Dedifferentiated amniotic fluid mesenchymal stem cell (primary cell): ENCODE measurements around the gene GPD1L.
"Not testable (repeated sequence)": the region's sequence is repeated elsewhere in the genome, so short reads cannot be mapped to it uniquely, and the experiment has no call there.

Source experiments
- DNase-seq: peaks from one replicate; pipeline ENCODE4 v3.0.0-alpha.2; 2016; ENCODE audit errors: extremely low spot score

GPD1L gene

DNA sequence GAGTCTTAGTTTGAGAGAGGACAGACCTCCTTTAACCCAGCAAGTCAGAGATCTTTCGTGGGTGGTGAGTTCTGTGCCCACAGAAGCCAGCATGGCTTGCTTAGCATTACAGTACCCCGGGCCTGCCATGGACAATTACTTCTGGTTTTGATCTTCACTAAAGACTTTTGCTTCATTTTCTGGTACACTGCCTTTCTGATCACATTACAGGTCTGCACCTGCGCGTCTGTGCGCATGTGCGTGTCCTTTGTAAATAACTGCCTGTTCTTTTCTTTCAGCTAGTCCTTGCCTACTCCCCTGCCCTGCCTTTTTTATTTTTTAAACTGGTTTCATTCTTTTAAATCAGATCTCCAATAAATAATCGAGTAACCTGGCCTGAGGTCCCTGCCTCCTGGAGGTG lies 74.9 kb downstream of the GPD1L start:
- DNase-seq, result no peak

DNA sequence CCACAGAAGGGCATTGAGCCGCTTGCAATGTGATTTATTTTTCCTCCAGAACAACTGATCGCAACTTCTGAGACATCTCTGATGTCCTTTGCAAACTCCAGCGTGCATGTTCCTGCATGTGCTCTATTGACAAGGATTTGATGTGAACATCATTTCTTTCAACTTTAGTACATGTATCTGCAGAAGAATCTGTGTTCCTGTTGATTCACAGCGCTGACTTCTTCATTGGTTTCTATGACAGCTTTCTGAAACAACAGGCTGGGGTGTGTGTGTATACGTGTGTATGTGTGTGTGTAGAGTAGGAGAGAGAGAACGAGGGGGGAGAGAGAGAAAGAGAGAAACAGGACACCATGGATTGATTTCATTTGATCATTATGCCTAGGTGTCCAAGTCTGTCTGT lies 75.4 kb downstream of the GPD1L start:
- DNase-seq, result no peak

DNA sequence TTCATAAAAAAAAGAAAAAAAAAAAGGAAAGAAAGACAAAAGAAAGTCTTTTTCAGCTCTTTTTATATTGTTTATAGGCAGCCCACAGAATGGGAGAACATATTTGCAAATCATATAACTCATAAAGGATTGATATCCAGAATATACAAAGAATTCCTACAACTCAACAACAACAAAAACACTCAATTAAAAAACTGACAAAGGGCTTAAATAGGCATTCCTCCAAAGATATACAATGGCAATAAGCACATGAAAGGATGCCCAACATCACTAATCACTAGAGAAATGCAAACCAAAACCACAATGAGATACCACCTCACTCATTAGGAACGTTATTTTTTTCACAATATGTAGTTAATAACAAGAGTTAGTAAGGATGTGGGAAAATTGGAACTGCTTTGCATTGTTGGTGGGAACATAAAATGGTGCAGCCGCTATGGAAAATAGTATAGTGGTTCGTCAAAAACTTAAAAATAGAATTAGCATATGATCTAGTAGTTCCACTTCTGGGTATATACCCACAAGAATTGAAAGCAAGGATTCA lies 77.8 kb downstream of the GPD1L start:
- no peak for DNase-seq

DNA sequence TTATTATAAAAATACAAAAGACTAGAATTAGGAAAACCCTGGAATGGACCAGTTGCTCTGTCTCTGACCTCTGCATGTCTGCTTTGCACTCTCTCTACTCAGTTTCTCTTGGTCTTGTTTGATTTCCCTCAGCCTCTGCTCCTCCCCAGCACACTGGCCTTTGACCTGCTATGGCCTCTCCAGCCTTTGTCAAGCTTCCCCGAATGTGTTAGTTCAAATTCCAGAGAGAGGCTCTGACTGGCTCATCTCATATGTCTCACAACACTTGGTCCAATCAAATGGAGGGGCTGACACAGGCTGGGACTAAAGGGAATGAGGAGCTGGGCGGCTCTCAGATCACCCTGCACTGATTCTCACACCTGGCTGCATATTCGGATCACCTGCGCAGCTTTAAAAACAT lies 79.7 kb downstream of the GPD1L start:
- DNase-seq, result no peak

DNA sequence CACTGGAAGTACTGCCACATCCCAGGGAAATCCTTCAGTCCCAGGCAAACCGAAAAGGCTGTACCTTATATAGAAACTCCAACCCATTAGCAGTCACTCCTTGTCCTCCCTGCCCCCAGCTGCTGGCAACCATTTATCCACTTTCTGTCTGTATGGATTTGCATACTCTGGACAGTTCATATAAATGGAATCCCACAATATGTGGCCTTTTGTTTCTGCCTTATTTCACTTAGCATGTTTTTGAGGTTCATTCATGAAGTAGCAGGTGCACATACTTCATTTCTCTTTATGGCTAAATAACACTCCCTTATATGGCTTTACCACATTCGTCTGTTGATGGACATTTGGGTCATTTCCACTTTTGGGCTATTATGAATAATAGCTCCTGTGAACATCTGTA lies 80.5 kb downstream of the GPD1L start:
- no peak for DNase-seq

DNA sequence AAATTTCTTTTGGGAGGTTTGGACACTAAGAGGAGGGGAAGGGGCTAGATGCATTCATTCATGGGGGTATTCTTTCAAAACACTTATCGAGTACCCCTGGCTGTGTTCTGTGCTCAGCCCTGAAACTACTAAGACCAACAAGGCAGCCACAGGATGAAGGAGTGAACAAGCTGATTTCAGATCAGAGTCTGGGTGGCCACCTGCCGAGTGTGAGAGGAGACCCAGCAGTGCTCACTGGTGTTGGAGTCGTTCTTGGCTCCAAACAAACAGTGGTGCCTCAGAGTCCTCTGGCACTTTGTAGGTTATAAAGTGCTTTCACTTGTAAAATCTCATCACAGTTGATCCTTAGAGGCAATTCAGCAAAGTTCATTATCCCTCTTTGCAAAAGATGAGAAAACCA lies 83.3 kb downstream of the GPD1L start:
- no peak for DNase-seq

DNA sequence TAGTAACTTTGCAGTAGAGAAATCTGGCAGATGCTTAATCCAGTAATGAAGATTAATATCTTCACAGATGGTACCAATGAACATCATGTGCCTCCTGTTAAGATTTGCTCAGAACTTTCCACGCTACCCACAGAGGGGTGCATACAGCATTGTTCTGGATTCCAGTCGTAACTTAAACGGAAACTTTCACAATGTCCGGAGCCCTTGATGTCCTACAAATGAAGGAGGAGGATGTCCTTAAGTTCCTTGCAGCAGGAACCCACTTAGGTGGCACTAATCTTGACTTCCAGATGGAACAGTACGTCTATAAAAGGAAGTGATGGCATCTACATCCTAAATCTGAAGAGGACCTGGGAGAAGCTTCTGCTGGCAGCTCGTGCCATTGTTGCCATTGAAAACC lies 84.1 kb downstream of the GPD1L start:
- not testable (repeated sequence) for DNase-seq

DNA sequence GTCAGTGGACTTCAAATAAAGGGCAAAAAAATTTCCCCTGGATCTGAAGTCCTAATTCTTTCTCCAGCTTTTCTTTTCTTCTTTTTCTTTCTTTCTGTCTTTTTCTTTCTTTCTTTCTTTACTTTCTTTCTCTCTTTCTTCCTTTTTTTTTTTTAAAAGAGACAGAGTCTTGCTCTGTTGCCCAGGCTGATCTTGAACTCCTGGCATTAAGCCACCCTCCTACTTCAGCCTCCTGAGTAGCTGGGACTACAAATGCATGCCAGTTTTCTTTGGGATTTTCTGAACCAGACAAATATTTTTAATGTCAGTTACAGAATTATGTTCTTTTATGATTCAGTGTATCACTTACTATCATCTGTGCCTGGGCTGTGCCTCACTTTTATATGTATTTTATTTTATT lies 86.7 kb downstream of the GPD1L start:
- DNase-seq, result no peak

DNA sequence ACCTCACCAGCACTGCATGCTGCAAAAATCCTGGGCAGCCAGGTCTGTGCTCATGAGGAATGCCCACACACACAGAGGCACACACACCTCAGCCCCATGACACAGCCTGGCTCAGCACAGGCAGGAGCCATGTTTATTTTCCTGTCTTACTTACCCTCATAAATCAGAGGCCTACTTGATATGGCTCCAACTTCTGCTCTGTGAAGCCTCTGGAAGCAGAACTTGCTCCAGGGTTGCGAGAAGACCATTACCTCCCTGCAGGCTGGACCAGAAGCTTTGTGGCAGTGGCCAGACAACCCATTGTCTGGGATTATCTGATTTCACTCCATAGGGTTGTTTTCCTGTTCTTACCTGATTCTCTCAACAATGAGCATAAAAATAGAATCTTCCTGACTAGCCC lies 88.2 kb downstream of the GPD1L start:
- no peak for DNase-seq

DNA sequence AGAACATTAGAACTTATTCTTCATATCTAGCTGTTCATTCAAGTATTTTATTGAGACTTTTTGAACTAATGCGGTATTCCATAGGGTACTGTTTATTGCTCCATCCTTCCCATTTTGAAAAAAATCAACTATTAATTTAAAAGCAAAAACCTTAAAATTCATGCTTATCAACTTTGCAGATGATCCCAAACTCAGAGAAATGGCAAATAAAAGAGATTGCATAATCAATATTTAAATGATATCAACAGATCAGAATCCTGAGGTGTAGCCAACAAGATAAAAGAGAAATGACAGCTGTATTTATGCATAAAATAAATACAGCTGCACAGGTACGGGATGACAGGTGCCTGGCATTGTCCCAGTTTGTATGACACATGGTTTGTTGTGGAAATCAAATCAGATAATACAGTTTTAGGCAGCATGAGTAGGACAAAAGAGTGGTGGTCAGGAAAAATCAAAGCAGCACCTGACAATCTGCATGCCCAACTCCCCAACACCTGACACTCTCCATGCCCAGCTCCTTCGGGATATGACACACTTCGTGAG lies 89.6 kb downstream of the GPD1L start:
- no peak for DNase-seq

DNA sequence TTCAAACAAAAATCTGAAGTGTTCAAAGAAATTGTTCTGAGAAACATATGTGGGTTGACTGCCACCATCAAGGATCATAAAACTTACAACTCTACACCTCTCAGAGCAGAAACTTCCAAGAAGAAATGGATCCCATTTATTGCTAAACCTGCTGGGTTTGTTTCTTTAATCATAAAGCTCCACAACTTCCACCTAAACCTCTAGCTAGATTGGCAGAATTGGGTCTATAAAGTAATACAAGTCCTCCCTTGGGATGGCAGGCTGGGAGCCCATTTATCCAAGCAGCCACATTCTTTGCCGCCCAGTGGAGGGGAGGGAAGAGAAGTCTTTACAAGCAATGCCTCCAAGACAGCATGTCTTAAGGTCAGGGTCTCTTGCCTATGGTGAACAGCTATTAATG lies 91.6 kb downstream of the GPD1L start:
- DNase-seq, result no peak

DNA sequence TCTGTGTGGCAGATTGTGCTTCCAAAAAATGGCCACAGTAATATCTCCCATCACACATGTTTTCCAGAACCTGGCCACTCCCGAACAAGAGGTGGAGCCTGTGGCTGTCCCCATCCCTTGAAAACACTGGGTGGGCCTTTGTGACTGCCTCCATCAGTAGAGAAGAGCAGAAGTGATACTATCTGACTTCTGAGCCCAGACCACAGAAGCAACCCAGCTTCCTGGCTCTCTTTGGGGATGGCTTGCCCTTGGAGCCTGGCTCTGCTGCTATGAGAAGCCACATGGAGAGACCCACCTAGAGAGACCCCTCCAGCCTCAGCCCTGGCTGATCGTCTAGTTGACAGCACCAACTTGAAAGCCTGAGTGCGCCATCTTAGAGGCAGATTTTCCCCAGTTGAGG lies 92.3 kb downstream of the GPD1L start:
- DNase-seq, result no peak

DNA sequence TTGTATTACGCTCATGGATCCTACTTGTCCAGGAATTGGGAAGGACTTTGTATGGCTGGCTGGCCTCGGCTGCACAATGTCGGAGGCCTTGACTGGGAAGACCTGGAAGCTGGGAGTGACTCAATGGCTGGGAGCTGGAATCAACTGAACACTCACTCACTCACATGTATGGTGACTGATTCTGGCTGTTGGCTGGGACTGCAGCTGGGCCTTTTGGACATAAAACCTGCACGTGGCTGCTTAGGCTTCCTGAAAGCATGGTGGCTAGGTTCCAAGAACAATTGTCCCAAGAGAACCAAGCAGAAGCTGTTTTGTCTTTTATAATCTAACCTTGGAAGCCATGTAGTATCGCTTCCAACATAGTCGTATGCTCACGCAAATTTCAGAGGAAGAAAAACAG lies 94.1 kb downstream of the GPD1L start:
- DNase-seq, result no peak

DNA sequence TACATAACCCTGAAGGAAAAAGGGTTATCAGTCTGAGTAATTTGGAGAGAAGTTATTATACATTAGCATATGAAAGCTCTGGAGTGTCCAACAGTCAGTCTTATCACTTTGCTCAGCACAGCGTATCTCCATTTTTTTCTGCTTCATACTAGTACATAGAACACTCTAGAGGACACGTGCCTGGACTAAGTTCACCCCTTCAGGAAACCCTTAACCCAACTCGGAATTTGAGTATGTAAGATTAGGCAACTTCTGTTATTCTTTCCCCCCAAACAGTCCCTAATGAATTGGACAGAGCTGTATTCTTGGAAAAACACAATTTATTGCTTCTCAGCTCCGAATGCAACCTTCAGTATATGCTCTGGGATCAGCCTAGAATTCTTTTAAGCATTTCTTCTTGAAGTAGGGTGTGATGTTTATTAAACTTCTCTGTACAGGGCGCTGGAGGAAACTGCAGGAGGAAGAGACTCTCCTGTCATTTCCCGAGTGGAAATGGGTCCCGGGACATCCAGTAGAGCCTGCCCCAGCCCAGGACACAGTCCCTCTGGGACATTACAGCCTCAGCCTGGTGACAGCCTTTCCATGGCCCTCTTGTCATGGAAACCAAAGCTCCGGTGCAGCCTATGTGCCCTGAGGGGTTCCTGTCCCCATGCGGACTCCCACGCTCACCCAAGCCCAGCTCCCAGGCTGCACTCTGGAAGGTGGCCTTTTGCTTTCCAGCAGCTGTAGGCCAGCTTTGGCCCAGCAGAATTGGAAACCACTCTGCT lies 94.8 kb downstream of the GPD1L start:
- no peak for DNase-seq

DNA sequence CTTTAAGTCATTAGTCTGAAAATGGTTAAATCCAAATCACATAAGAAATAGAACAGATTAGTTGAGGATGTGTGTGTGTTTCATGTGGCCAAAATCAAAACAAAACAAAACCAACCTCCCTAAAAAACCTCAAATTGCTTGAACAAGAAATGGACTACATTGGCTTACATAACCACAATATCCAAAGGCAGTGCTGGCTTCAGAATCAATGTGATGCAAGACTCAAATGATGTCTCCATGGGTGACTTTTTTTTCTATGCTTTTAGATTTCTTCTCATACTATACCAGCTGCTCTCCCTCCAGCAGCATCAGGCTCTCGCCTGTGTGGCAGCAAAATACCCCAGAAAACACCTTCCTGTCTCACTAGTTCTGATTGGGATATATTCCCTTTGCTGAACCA lies 96.1 kb downstream of the GPD1L start:
- DNase-seq, result no peak

DNA sequence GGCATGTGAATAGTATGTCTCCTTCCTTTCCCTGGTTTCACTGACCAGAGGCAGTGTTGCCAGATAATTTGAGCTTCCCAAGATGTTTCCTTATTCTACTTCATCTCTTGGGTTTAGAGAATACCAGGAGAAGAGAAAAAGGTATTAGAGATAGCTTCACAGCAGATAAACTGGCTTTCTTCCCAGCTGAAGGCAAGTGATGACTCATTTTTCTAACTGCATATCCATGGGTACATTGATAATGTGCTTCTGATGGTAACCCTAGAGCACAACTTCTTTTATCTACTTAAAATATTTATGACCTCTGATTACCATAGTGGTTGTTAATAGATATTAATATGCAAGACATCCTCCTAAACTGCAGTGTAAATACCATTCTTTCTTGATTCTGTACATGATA lies 97.4 kb downstream of the GPD1L start:
- DNase-seq, result no peak

DNA sequence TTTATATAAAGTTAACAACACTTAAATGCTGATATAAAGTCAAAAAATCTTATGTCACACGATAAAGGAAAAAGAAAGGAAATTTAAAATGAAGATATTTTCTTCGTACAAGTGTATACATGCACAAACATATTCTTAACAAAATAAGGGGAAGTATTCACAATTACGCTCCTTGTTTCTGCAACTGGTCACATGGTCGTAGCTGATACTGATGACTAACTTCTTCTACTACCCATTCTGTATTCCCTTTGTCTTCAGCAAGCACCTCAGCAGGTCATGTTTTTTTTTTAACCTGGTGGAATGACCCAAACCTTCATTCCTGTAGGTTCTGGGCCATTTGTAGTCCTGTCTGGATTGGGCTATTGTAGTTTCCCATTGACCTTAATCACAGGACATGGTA lies 102.0 kb downstream of the GPD1L start:
- no peak for DNase-seq

DNA sequence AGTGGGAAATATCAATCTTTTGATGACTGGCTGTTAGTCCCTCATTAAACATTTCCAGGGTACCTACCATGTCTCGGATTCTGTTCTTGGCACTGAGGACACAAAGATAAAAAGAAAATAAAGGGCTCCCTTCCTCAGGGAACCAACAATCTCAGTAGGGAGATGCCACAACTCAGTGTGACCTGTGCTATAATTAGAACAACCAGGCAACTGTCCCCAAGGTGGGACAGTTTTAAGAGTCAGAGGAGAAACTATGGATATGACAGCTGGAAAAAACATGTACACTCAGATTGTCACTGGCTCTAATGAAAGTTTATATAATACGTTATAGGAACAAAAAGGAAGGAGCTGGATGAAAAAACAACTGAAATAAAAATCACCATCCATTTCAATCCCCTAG lies 108.8 kb downstream of the GPD1L start:
- no peak for DNase-seq

DNA sequence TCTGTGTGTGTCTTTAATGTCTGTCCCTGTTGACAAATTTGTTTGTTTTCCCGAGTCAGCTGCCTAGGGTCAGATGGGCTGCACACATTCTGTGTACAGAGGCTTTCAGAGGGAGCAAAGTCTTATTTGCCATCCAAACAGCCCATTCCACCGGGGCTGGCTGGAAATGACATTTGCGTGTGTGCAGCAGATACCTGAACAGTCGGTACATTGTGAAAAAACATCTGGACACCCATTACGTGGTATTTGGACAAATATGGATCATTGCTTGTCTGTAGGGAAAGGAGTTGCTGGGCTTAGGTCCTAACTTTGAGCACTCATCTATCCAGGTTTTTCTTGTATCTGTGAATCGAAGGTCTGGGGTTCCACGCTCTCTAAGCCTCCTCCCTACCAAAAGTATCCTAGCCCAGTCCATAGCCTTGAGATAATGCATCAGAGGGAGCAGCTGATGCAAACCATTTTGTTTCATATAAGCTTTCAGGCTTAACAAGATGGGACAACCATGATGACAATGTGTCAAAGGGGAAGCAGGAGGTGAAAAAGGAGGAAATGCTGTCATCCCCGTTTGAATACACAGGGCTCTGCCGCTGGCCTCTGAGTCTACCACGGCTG lies 109.9 kb downstream of the GPD1L start:
- DNase-seq, result no peak

DNA sequence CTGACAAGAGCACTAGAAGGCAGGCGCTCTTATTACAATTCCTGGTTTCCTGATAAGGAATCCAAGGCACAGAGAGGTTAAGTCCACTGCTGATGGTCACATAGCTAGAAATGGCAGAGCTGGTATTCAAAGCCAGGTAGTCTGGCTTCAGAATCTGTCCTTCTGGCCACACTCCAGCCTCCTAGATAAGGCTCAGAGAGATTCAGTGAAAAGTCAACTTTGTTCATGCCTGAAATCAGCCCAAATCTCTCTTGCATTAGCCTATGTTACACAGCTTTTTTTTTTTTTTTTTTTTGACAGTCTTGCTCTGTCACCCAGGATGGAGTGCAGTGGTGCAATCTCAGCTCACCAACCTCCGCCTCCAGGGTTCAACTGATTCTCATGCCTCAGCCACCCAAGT lies 110.9 kb downstream of the GPD1L start:
- DNase-seq, result no peak
